WTC11 (cell line): ENCODE measurements around the gene HLCS.

Experiments used
- CREB1 ChIP-seq: sonication (generic); formaldehyde crosslinking; IDR thresholded peaks from 2 replicates; pipeline ENCODE4 v1.8.0; 2023; ENCODE audit warnings: mild to moderate bottlenecking, missing genetic modification reagents
- CTCF ChIP-seq: fragments of 200-600 bp; IDR thresholded peaks from 2 replicates; pipeline ENCODE4 v1.8.0; 2022; ENCODE audit warnings: antibody characterized with exemption
- TCF7 ChIP-seq: sonication (generic); formaldehyde crosslinking; IDR thresholded peaks from 2 replicates; pipeline ENCODE4 v1.8.0; 2022; ENCODE audit warnings: mild to moderate bottlenecking, low read depth, missing genetic modification reagents, moderate library complexity
- USF2 ChIP-seq: sonication (generic); formaldehyde crosslinking; IDR thresholded peaks from 2 replicates; pipeline ENCODE4 v1.8.1; 2023; ENCODE audit warnings: mild to moderate bottlenecking, missing genetic modification reagents, moderate library complexity
- ZNF138 ChIP-seq: sonication (generic); formaldehyde crosslinking; conservative IDR thresholded peaks from 2 replicates; pipeline ENCODE4 v1.8.1; 2022; ENCODE audit warnings: mild to moderate bottlenecking, moderate library complexity, missing genetic modification reagents
- ZNF396 ChIP-seq: fragments of 250-450 bp; sonication (Bioruptor Pico); IDR thresholded peaks from 2 replicates; pipeline ENCODE4 v1.8.0; 2021; ENCODE audit warnings: mild to moderate bottlenecking, moderate library complexity, borderline replicate concordance

DNA sequence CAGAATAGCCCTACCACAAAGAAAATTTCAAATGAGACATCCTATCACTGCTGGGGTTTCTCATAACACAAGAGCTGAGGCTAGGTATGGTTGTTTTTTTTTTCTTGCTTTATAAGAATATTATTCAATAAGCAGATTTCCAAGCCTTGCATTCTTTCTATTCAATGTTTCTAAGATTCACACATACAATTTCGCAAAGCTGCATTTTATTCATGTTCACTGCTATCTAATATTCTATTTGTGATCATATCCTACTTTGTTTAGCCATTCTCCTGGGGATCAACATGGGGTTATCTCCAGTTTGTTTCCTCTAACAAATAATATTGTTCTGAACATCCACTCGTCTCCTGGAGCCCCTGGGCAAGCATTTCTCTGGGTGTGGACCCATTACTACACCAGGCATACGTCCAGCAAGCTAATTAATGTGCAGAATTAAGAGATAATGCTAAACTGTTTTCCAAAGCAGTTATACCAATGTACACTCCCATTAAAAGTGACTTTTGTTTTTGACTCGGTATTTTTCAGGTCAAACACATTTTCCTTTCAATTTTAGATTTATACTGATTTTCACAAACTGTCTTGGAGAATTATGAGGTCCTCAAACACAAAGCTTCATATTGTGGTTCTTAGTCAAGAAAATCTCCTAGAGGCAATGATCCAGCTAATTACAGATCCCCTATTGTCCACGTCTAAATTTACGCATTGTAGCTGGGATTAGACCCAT lies 15.7 kb upstream of the HLCS start:
- no peak for TF ChIP-seq TCF7 (CRISPR knock-in tag)
- no peak for TF ChIP-seq ZNF396 (CRISPR knock-in tag)
- no peak for TF ChIP-seq CREB1 (CRISPR knock-in tag)
- TF ChIP-seq CTCF: no peak
- no peak for TF ChIP-seq USF2
- no peak for TF ChIP-seq ZNF138 (CRISPR knock-in tag)
